HG02763 (cell line): ENCODE results near the gene GIMAP5.
"Not testable (repeated sequence)": the region's sequence is repeated elsewhere in the genome, so short reads cannot be mapped to it uniquely, and the experiment has no call there.

ENCODE experiments used
- ATAC-seq: cut with Tn5 transposase; IDR thresholded peaks from one replicate; pipeline ENCODE4 v1.9.1; 2021; ENCODE audit warnings: mild to moderate bottlenecking, moderate library complexity; ENCODE audit not compliant: unreplicated experiment

Gene GIMAP5

DNA sequence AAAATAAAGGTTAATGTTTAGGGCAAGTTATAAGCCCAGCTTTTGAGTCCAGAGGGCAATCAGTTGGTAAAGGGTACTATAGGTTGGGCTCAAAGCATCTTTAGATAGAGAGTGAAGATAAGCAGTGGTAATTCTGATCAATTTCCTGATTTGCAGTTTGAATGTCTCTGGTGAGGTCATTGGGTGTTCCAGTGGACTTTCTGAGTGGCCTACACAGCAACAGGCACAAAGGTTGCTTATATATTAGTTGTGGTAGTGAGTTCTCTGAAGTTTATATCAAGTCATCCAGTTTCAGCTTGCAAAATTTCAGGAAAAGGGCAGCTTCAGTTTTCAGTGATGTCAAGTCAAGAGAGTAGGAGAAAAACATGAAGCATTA lies 29.1 kb downstream of the GIMAP5 start:
- no peak for ATAC-seq

DNA sequence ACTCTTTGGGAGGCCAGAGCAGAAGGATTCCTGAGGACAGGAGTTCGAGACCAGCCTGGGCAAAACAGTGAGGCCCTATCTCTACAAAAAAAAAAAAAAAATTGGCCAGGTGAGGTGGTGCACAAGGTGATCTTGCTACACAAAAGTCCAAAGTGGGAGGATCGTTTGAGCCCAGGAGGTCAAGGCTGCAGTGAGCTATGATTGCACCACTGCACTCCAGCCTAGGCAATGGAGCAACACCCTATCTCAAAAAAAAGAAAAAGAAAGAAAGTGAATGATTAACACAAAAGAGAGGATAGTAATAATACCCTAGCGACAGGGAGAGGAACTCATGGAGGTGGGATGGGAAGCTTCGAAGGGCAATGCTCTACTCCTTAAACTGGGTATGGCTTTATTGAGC lies 32.5 kb downstream of the GIMAP5 start:
- ATAC-seq, result no peak

DNA sequence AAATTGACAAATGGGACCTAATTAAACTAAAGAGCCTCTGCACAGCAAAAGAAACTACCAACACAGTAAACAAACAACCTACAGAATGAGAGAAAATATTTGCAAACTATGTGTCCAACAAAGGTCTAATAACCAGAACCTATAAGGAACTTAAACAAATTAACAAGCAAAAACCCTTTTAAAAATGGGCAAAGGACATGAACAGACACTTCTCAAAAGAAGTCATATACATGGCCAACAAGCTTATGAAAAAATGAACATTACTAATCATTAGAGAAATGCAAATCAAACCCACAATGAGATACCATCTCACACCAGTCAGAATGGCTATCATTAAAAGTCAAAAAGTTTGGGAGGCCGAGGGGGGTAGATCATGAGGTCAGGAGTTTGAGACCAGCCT lies 36.9 kb downstream of the GIMAP5 start:
- ATAC-seq, result not testable (repeated sequence)

DNA sequence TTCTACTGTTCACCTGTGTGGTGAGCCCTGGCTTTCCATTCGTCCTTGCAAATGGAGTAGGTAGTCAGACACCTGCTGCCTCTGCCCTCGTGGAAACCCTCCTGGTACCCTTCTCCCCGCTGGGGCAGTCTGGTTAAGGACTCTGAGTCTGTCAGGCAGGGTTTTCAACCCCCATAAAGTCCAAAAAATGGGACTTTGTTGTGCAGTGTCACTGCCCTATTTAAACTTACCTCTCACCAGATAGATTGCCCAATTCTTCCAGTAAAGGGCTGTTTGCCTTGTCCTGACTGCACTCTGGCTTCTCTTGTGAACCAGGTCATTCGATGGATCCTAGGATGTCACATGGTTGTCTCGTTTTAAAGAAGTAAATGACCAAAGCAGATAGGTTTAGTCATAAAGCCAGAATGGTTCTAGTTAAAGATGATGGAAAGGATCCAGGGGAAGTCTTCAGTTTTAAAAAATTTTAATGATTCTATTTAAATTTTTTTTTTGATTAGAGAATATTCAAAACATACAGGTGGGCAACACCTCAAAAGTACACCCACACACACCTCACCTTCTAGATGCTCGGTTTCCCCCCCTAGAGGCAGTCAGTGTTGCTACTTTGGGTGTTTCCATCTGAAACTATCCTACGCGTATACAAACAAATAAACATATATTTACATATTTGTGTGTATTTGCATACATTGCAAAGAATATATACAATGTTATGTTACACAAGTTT lies 41.0 kb downstream of the GIMAP5 start:
- ATAC-seq, result no peak

DNA sequence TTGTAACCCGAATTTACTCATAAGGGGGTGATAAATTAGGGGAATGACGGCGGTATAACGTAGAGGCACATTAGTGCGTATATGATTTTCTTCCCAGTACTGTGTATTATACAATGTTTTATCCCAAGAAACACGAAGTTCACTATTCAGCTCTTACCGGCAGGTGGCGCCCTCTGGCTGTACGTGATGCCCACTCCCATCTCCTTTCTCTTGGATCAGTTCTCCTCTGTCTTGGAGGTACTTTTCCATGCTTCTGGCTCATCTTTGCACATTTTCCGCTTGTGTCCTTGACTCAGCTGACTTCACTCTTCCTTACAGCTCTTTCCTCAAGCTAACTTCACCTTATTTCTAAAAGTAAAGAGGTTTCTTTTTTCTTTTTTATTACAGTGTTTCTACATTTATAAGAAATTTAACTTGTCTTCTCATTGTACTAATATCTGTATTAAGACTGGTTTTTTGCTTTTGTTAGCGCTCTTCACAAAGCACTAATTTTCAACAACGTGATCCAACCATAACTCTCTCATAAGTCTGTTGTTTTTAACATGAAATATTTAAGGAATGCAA lies 41.6 kb downstream of the GIMAP5 start:
- ATAC-seq, result peak; percentile 54

DNA sequence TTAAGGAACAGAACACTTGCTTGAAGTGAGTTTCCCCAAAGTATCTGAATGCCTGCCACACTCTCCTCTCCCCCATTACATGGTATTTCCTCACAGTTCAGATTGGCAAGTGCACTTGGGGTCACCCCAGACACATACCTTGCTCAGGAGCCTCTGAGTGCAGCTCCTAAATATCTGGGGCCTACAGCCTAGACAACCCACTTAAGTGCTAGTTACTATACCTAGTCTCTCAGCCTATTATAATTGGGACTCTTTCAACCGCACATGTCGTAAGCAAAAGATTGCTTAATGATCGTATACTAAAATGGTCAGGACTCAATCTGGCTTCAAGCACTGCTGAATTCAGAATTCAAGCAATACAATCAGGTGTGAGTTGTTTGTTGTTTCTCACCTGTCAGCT lies 43.1 kb downstream of the GIMAP5 start:
- no peak for ATAC-seq

DNA sequence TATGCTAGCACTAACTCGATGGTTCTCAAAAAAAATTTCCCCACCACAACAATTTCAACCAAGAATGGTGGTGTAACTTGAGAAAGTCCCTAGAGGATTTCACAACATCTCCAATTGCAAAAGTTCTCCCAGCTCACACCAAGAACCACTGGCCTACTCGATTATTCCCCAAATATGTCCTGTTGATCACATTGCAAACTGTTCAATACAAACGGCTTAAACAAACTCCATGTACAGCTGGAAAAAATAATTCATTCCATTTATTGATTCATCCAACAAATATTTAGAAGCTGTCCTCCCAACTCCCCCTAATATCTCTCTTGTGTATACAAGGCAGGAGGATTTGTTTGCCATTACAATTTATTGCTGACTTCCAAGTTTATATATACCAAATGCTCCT lies 43.9 kb downstream of the GIMAP5 start:
- ATAC-seq, result no peak

DNA sequence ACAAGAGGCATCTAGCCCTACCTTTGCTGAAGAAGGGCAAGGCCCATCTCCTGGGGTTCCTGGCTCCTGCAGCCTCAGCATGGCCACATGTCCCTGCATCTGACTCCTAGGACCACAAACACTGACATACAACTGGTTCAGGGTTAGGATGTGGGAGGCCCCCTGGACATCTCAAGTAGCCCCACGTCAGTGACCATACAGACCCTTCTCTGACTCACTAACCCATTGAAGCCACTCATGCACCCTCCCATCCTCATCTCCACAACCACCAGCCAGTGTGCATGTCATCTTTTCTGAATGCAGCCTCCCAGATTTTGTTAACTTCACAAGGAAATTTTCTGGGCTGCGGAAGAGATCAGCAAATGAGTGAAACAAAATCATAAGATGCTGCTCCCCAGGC lies 44.7 kb downstream of the GIMAP5 start:
- no peak for ATAC-seq

DNA sequence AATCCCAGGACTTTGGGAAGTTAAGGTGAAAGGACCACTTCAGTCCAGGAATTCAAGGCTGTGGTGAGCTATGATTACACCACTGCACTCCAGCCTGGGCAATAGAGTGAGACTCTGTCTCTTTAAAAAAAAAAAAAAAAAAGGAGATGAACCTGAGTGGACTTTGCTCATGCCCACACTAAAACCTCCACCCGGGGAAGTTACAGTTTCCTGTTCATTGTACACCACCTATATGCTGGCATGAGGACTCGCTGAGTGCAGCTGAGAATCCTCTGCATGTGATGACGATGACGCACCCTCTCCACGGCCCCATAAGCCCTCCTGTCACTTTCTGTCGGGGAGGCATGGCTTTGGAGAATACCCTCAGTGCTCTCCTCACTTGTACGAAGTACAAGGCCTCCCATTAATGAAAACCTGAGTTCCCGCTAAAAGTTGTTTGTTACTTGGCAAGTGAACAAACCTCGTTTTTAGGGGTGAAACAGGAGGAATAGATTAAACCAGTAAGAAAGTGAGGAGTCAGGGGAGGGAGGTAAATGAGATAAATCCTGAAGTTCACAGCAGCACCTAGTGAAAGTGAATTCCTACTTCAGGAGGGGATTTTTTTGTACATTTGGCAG lies 47.0 kb downstream of the GIMAP5 start:
- no peak for ATAC-seq

DNA sequence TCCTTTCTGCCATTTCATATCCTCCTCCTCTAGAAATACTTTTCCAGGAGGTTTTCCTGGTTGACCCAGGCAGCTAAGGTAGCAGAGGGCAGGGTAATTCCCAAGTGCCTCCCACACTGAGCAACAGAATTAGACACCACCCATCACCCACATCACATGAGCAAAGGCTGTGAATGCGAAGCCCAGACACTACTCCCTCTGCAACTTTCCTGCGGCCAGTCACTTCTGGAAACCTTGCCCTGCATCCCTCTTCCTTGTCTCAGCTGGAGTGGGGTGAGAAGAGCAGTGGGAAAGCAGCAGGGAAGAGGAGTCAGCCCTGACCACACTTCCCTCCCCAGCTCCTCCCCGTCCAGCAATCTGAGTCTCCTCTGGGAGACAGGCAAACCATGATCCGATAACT lies 47.7 kb downstream of the GIMAP5 start:
- no peak for ATAC-seq

DNA sequence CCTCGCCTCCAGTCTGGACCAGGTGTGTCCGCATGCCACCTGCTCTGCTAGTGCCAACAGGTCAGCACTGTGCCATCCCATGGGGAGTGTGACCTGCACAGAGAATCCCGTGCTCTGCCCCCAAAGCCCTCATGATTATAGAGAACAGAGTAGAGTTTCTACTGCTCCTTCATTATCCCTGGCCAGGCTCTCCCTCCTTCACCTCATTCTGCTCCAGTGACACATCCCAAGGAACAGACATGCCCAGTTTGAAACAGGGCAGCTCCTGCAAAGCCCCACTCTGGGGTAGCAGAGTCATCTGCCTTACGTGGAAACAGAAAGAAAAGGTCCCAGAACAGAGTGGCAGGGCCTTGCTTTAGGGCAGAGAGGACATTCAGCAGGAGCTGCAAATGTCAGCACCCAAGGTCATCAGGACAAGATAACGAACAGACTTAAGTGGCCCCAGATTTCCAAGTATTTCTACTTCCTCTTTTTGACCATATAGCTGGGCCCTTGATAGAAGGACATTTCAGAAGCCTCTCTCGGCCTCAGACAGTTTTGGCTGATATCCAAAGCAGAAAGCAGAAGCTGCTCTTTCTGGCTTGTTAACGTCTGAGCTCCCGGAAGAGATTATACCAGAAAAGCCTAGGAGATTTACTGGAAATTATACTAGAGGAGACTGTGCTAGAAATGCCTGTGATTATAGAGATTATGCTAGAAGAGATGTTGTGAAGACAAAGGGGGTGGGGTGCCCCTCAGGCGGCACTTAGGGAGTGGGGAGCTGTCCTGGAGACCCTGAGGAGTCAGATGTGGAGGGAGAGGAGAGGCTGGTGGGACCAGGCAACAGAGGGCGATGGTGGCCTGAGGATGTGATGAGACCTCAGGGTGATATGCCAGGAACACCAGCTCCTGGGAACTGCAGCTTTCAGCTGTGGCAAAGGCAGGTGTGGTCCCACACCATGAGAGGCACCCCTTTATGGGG lies 50.4 kb downstream of the GIMAP5 start:
- no peak for ATAC-seq

DNA sequence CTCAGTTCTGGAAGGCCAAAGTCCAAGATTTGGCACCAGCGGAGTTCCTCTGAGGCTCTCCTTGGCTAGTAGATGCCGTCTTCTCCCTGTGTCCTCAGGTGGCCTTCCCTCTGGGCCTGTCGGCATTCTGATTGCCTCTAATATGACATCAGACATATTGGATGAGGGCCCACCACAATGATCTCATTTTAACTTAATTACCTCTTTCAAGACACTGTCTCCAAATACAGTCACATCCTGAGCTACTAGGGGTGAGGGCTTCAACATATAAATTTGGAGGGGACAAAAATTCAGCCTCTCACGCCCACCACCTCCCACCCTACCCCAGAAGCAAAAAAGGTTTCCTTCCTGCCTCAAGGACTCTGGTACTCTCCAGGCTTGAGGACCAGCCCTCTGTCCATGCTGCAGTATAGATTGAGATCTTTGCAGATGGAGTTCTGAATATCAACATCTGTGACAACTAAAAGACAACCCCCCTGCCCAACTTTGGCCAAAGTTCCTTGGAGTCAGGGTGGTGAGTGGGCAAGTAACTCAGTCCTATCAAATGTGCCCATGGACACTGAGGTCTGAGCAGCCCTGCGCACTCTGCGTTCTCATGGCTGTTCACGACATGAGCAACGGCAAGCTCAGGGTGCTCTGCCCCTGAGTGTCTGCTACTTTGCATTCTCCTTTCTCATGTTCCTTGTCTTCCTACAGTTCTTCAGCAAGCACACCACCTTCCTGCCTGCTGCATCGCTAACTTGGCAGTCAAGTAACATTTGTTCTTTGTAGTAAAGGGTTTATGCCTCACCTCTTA lies 51.5 kb downstream of the GIMAP5 start:
- ATAC-seq, result no peak

DNA sequence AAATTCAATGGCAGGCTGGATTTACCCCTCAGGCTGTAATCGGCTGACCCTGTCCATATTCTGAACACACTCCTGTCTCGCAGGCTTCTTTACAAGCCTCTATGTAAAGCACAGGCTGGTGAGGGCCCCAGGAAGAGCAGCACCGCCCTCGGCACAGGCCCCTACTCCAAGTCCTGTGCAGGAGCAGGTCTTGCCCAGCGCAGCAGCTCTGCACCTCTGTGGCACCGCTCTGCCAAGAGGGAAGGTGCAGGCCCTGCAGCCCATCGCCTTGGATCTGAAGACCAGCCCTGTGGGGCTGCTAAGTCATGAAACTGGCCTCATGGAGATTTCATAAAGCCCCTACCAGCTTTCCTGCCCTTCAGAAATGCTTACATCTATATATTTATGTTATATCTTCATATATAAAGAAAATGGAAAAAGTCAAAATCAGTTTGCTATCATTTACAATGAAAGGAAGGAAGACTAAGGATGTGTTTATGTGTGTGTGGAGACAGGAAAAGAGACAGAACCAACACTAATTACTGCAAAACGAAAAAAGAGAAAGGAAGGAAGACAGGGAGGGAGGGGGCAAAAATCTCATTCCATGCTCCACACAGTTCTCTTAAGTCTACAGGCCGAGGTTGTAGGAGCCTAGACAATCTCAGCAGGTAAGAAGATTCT lies 53.3 kb downstream of the GIMAP5 start:
- ATAC-seq, result no peak

DNA sequence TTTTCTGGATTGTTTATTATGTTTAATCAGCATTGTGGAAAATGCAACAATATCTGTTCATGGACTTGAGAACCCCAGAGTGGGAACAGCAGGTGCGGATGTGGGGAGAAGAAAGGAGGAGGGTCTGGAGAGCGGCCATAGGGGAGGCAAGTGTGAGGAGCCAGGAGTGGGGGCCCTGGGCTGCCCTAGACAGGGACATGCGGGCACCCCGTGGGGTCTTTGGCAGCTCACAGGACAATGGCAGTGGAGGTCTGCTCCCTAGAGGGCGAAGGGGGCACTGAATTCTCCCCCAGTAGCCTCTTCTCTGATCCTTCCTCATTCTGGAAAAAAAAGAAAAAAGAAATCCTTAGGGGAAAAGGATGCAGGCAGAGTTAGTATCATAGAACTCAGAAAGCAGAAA lies 54.1 kb downstream of the GIMAP5 start:
- ATAC-seq, result no peak

DNA sequence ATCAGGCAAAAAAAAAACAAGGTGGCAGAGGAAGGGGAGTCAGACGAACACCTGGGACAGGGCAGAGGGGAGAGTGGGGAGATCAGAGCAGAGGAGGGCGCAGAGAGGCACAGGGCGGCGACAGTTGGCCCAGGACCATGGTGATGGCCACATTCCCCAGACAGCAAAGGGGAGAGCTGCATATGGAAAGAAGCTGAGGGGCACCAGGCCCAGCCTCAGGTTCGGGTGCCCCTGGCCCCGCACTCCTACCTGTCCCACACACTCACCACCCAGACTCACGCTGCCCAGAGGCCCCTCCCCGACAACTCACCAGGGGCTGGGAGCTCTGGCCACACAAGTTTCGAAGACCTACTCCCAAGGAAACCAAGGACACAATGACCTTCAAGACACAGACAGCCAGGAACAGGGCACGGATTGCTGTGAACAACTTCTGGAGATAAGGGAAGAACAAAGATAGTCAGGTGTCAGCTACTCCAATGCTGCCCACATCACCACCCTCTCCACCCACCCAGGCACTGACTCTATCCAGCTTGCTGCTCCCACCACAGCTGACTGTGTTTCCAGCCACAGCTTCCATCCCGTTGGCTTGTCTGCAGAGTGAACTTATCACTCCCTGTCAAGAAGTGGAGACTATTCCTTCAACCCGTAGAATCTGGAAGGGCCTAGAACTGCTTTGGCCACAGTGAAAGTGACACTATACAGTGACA lies 54.7 kb downstream of the GIMAP5 start:
- no peak for ATAC-seq
